Spleen (tissue), 11 donors: ENCODE data around the gene NPHS1. TPM values are rescaled to one million over a fixed set of nuclear protein-coding genes. Genes with fewer than 3 reads are reported as not detected.

ENCODE experiments used
- DNase-seq: peaks from one replicate; pipeline ENCODE4 v3.0.0-alpha.2; 2020
- H3K27ac ChIP-seq, 8 donors: fragments of 200-600 bp; sonication (generic) in 7 of 8; 1 replicate in 4 of 8; 2 replicates in 4 of 8; pipeline versions ENCODE4 v1.5.0 to v1.8.0; 2016 to 2021; ENCODE audit warnings: inconsistent platforms in 4 of 8, mild to moderate bottlenecking in 4 of 8, moderate library complexity in 1 of 8
- H3K27me3 ChIP-seq, 7 donors: fragments of 200-600 bp; sonication (generic) in 6 of 7; replicated peaks in 1 of 7; 1 replicate in 4 of 7; 2 replicates in 3 of 7; pipeline versions ENCODE4 v1.5.0 to v1.8.0; 2016 to 2021; ENCODE audit warnings: inconsistent platforms in 3 of 7, mild to moderate bottlenecking in 1 of 7
- H3K36me3 ChIP-seq, 6 donors: fragments of 200-600 bp; sonication (generic) in 5 of 6; 1 replicate in 4 of 6; 2 replicates in 2 of 6; pipeline versions ENCODE4 v1.5.0 to v1.8.0; 2016 to 2021; ENCODE audit warnings: inconsistent platforms in 2 of 6
- H3K4me1 ChIP-seq, 6 donors: fragments of 200-600 bp; sonication (generic) in 5 of 6; 1 replicate in 3 of 6; 2 replicates in 3 of 6; pipeline versions ENCODE4 v1.5.0 to v1.8.0; 2016 to 2021; ENCODE audit warnings: inconsistent platforms in 3 of 6
- H3K4me3 ChIP-seq, 8 donors: fragments of 200-600 bp; sonication (generic) in 7 of 8; 1 replicate in 4 of 8; 2 replicates in 4 of 8; pipeline versions ENCODE4 v1.5.0 to v1.8.0; 2016 to 2021; ENCODE audit warnings: inconsistent platforms in 4 of 8, mild to moderate bottlenecking in 4 of 8, moderate library complexity in 2 of 8
- H3K9me3 ChIP-seq, 8 donors: fragments of 200-600 bp; sonication (generic) in 7 of 8; 1 replicate in 4 of 8; 2 replicates in 4 of 8; pipeline versions ENCODE4 v1.5.0 to v1.8.0; 2016 to 2021; ENCODE audit warnings: inconsistent platforms in 4 of 8
- POLR2A ChIP-seq, 3 donors: fragments of 450-650 bp; IDR thresholded peaks; one replicate each; pipeline ENCODE4 v1.5.1; 2017; ENCODE audit warnings: antibody characterized with exemption in 3 of 3, mild to moderate bottlenecking in 1 of 3
- POLR2AphosphoS5 ChIP-seq, 3 donors: sonication (generic); formaldehyde crosslinking; IDR thresholded peaks; one replicate each; pipeline ENCODE4 v1.5.1; 2017; ENCODE audit warnings: antibody characterized with exemption in 3 of 3
- WGBS, 5 donors: extraction: QIAGEN DNeasy Blood & Tissue Kit in 3 of 5; methylation state at CpG; one replicate each; pipeline versions ENCODE4 v1.1.5 to v1.1.7; 2013 to 2018; 5-methylcytosine and 5-hydroxymethylcytosine counted together
- intact Hi-C: fragments of 100-400 bp; cut with DNase I; formaldehyde crosslinking; loops from one replicate; pipeline ENCODE4 v1.15.0; 2023; ENCODE audit warnings: low total_unique reads
- polyA plus RNA-seq, 3 donors: library from polyadenylated mRNA; stranded (reverse); fragments of 200-250 nt; gene quantifications; one replicate each; pipeline ENCODE4 v1.2.1, GENCODE V29; 2013
- total RNA-seq, 7 donors: library from RNA; depleted of rRNA in 3 of 7; stranded (reverse); fragments of >200 nt in 3 of 7; fragmentation: NEBNext Ultra II Directional in 4 of 7; extraction: Animal tissue kit (Norgen Biotek cat#: 25700) in 4 of 7; gene quantifications; one replicate each; pipeline versions ENCODE4 v1.1.0 to v1.2.1, GENCODE V29; 2016 to 2021
- TF ChIP-seq, protein P1 (sequence below), 11 experiments: fragments of 200-600 bp in 7 of 11; fragments of 450-650 bp in 4 of 11; sonication (generic) in 4 of 11; IDR thresholded peaks in 8 of 11; conservative IDR thresholded peaks in 3 of 11; 1 replicate in 7 of 11; 2 replicates in 4 of 11; pipeline versions ENCODE4 v1.4.0 to v1.8.0; 2016 to 2021; ENCODE audit warnings: antibody characterized with exemption in 11 of 11, inconsistent platforms in 4 of 11, mild to moderate bottlenecking in 1 of 11
- donor health status: healthy with polysubstance abuse.
- donor health status: DM: no; HTN: no; CAD: no; lungs with moderate emphysema.
- donor health status: DM: no; HTN: no; CAD: no.
- donor health status: Bipolar disorder and iron deficiency.
- donor health status: healthy.
- donor health status: DM: no; HTN: no; CAD: no.
- donor health status: DM: yes; HTN: yes; CAD: no.

NPHS1 gene
- total and polyA plus RNA-seq, 10 donors, result 0.10 to 0.60 (median 0.20) TPM; not detected in 5

DNA sequence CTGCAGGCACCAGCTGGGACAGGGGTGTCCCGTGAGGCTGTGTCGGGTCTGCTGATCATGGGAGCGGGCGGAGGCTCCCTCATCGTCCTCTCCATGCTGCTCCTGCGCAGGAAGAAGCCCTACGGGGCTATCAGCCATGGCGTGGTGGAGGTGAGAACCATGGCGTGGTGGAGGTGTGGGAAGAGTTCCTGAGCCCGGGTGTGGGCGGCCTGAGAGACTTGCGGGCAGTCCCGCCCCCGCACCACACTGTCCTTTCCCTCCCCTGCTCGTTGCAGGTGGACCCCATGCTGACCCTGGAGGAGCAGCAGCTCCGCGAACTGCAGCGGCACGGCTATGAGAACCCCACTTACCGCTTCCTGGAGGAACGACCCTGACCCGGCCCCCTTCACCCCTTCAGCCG lies 26.8 kb upstream of the NPHS1 start:
- WGBS, 5 donors, result 32 to 54% (median 45%) methylated on average over 4 to 23 of the region's 23 CpGs

DNA sequence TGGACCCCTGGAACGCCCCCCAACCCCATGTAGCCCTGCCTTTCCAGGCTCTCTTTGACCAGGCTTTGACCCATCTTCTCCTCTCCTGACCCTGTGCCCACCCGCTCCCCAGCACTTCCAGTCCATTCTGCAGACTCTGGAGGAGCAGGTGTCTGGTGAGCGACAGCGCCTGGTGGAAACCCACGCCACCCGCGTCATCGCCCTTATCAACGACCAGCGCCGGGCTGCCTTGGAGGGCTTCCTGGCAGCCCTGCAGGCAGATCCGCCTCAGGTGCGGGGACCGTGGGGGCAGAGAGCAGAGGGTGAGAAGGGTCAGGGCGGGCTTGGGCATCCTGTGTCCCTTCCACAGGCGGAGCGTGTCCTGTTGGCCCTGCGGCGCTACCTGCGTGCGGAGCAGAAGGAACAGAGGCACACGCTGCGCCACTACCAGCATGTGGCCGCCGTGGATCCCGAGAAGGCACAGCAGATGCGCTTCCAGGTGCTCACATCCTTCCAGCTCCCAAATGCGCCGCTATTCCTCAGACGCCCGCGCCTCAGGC lies 22.2 kb upstream of the NPHS1 start:
- DNase-seq, result no peak
- Histone ChIP-seq H3K9me3 (no peaks in the 10 kb centered on the region), H3K4me3 (no peak overlapping the region), H3K27ac (no peak overlapping the region), H3K4me1 (peaks cover 4 to 14% (median 10%) of the 10 kb centered on the region in 6 donors), H3K36me3 (no peaks in the 10 kb centered on the region), H3K27me3 (peaks cover 0 to 88% (median 40%) of the 10 kb centered on the region in 7 donors)
- 91 to 95% (median 92%) methylated on average over 26 to 32 of the region's 32 CpGs for WGBS, 5 donors
- TF ChIP-seq POLR2AphosphoS5 (IDR thresholded peaks at IDR 0.05) (no peak), POLR2A (IDR thresholded peaks at IDR 0.05) (no peak)
- TF ChIP-seq, protein P1, sequence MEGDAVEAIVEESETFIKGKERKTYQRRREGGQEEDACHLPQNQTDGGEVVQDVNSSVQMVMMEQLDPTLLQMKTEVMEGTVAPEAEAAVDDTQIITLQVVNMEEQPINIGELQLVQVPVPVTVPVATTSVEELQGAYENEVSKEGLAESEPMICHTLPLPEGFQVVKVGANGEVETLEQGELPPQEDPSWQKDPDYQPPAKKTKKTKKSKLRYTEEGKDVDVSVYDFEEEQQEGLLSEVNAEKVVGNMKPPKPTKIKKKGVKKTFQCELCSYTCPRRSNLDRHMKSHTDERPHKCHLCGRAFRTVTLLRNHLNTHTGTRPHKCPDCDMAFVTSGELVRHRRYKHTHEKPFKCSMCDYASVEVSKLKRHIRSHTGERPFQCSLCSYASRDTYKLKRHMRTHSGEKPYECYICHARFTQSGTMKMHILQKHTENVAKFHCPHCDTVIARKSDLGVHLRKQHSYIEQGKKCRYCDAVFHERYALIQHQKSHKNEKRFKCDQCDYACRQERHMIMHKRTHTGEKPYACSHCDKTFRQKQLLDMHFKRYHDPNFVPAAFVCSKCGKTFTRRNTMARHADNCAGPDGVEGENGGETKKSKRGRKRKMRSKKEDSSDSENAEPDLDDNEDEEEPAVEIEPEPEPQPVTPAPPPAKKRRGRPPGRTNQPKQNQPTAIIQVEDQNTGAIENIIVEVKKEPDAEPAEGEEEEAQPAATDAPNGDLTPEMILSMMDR (IDR thresholded peaks at IDR 0.05 in 8 of 11, conservative IDR thresholded peaks at IDR 0.05 in 3 of 11), result no peak
- intact Hi-C loops, result no loop called here

More for the DNA sequence above, 26.8 kb upstream of the NPHS1 start:
- no peak for DNase-seq
- intact Hi-C loops, result no loop called here
- H3K27ac ChIP-seq, result no peak overlapping the region
- H3K27me3 ChIP-seq, result peaks cover 0 to 58% (median 15%) of the 10 kb centered on the region in 7 donors
- no peaks in the 10 kb centered on the region for H3K36me3 ChIP-seq
- H3K4me1 ChIP-seq, result peaks cover 0 to 15% (median 2%) of the 10 kb centered on the region in 6 donors
- TF ChIP-seq, protein P1 (IDR thresholded peaks at IDR 0.05 in 8 of 11, conservative IDR thresholded peaks at IDR 0.05 in 3 of 11), result no peak
- TF ChIP-seq POLR2AphosphoS5 (IDR thresholded peaks at IDR 0.05), result no peak
- TF ChIP-seq POLR2A (IDR thresholded peaks at IDR 0.05), result no peak
- H3K9me3 ChIP-seq, result no peaks in the 10 kb centered on the region
- no peak overlapping the region for H3K4me3 ChIP-seq

DNA sequence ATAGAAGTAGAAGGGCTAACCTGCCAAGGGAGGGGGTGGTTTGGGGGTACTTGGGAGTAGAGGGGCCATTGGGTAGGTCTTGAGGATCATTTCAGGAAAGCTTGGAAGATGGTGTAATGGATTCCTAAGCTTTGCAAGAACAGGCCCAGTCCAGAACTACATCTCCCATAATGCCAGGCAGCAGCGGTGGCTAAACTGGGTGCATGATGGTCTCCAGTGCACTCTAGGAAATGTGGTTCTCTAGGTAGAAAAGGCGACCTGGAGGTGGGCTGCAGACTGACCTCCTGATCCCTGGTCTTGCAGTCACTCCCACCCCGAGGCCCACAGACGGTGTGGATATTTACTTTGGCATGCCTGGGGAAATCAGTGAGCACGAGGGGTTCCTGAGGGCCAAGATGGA lies 19.9 kb upstream of the NPHS1 start:
- no peak overlapping the region for H3K27ac ChIP-seq
- H3K4me1 ChIP-seq, result peaks cover 10 to 27% (median 24%) of the 10 kb centered on the region in 6 donors
- intact Hi-C loops, result no loop called here
- no peak for TF ChIP-seq POLR2A (IDR thresholded peaks at IDR 0.05)
- TF ChIP-seq, protein P1 (IDR thresholded peaks at IDR 0.05 in 8 of 11, conservative IDR thresholded peaks at IDR 0.05 in 3 of 11), result no peak
- no peak for TF ChIP-seq POLR2AphosphoS5 (IDR thresholded peaks at IDR 0.05)
- DNase-seq, result no peak
- H3K36me3 ChIP-seq, result no peaks in the 10 kb centered on the region
- no peaks in the 10 kb centered on the region for H3K9me3 ChIP-seq
- H3K4me3 ChIP-seq, result no peak overlapping the region
- H3K27me3 ChIP-seq, result peaks cover 0 to 88% (median 45%) of the 10 kb centered on the region in 7 donors
- 77 to 84% (median 80%) methylated on average over 5 of the region's 5 CpGs for WGBS, 5 donors

DNA sequence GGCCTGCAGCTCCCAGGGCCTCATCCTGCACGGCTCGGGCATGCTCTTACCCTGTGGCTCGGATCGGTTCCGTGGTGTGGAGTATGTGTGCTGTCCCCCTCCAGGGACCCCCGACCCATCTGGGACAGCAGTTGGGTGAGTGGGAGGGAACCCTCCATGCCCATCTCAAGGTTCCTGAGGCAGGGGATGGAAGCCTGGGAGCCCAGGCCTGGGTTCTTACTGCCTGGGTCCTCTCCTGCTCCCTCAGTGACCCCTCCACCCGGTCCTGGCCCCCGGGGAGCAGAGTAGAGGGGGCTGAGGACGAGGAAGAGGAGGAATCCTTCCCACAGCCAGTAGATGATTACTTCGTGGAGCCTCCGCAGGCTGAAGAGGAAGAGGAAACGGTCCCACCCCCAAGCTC lies 19.3 kb upstream of the NPHS1 start:
- no peak overlapping the region for H3K4me3 ChIP-seq
- TF ChIP-seq POLR2A (IDR thresholded peaks at IDR 0.05) (no peak), POLR2AphosphoS5 (IDR thresholded peaks at IDR 0.05) (no peak)
- TF ChIP-seq, protein P1 (IDR thresholded peaks at IDR 0.05 in 8 of 11, conservative IDR thresholded peaks at IDR 0.05 in 3 of 11), result no peak
- intact Hi-C loops, result no loop called here
- 62 to 75% (median 70%) methylated on average over 9 to 12 of the region's 12 CpGs for WGBS, 5 donors
- H3K36me3 ChIP-seq, result no peaks in the 10 kb centered on the region
- DNase-seq, result no peak
- H3K27me3 ChIP-seq, result peaks cover 0 to 91% (median 45%) of the 10 kb centered on the region in 7 donors
- H3K4me1 ChIP-seq, result peaks cover 10 to 27% (median 24%) of the 10 kb centered on the region in 6 donors
- H3K27ac ChIP-seq, result no peak overlapping the region
- no peaks in the 10 kb centered on the region for H3K9me3 ChIP-seq
